ENCODE measurements around the gene SIL1.
A peak's percentile ranks its signal among the peaks of the same experiment; 100 is the strongest.

The SIL1 gene

GRCh38 chr5:139204196-139204595 lies 6.0 kb upstream of the SIL1 start:
- TF ChIP-seq EZH2phosphoT487 (IDR thresholded peaks at IDR 0.05; ENCODE audit: borderline replicate concordance, low read length) (no peak), CTCF (IDR thresholded peaks at IDR 0.05; ENCODE audit: low read depth, low read length, poor library complexity, severe bottlenecking) (no peak)
- H3K27ac ChIP-seq (ENCODE audit: low read depth, low read length): no peak overlapping the region
- H3K4me1 ChIP-seq (ENCODE audit: control insufficient read depth, low read length): no peaks in the 10 kb centered on the region
- no peak overlapping the region for H3K4me2 ChIP-seq (ENCODE audit: low read length)
- H3F3A ChIP-seq (ENCODE audit: control insufficient read depth, insufficient read depth): no peaks in the 10 kb centered on the region
- no peaks in the 10 kb centered on the region for H3K9me2 ChIP-seq (replicated peaks; ENCODE audit: control insufficient read depth, low read length)
- no peak overlapping the region for H3K4me3 ChIP-seq (ENCODE audit: low read length)
- no peaks in the 10 kb centered on the region for H3K36me3 ChIP-seq (ENCODE audit: control insufficient read depth, low read length)
- no peaks in the 10 kb centered on the region for H3K27me3 ChIP-seq (ENCODE audit: control insufficient read depth, low read length)
- no peaks in the 10 kb centered on the region for H3K9me3 ChIP-seq (ENCODE audit: control insufficient read depth, insufficient read depth, low read length)
- no peaks in the 10 kb centered on the region for H4K20me1 ChIP-seq (ENCODE audit: control insufficient read depth, insufficient read depth, low read depth, low read length)
- H3K79me2 ChIP-seq (ENCODE audit: control insufficient read depth, low read length): no peaks in the 10 kb centered on the region

- Histone ChIP-seq H3K4me2 (ENCODE audit: low read length) (no peak overlapping the region), H3F3A (ENCODE audit: control insufficient read depth, insufficient read depth) (0 out of 2 replicates have a peak, but pooled peaks cover 3% of the 10 kb centered on the region), H3K4me1 (ENCODE audit: control insufficient read depth, low read length) (peaks cover 21% of the 10 kb centered on the region), H4K20me1 (ENCODE audit: control insufficient read depth, insufficient read depth, low read depth, low read length) (no peaks in the 10 kb centered on the region), H3K27ac (ENCODE audit: low read depth, low read length) (no peak overlapping the region), H3K4me3 (ENCODE audit: low read length) (no peak overlapping the region), H3K36me3 (ENCODE audit: control insufficient read depth, low read length) (no peaks in the 10 kb centered on the region), H3K79me2 (ENCODE audit: control insufficient read depth, low read length) (peaks cover 23% of the 10 kb centered on the region), H3K9me3 (ENCODE audit: control insufficient read depth, insufficient read depth, low read length) (no peaks in the 10 kb centered on the region), H3K9me2 (replicated peaks; ENCODE audit: control insufficient read depth, low read length) (no peaks in the 10 kb centered on the region), H3K27me3 (ENCODE audit: control insufficient read depth, low read length) (no peaks in the 10 kb centered on the region)
- TF ChIP-seq EZH2phosphoT487 (IDR thresholded peaks at IDR 0.05; ENCODE audit: borderline replicate concordance, low read length) (no peak), CTCF (IDR thresholded peaks at IDR 0.05; ENCODE audit: low read depth, low read length, poor library complexity, severe bottlenecking) (no peak)
Measured at GRCh38 chr5:139199321-139199720, 1.2 kb upstream of the SIL1 start.

- Histone ChIP-seq H3K27ac (ENCODE audit: low read depth, low read length) (no peak overlapping the region), H3K4me3 (ENCODE audit: low read length) (no peak overlapping the region)
Measured at GRCh38 chr5:139196296-139196956, 1.7 kb downstream of the SIL1 start.

More at GRCh38 chr5:139196296-139196956, 1.7 kb downstream of the SIL1 start:
- Histone ChIP-seq H3K9me3 (ENCODE audit: control insufficient read depth, insufficient read depth, low read length) (no peaks in the 10 kb centered on the region), H3K79me2 (ENCODE audit: control insufficient read depth, low read length) (peaks cover 25% of the 10 kb centered on the region), H3K9me2 (replicated peaks; ENCODE audit: control insufficient read depth, low read length) (no peaks in the 10 kb centered on the region), H3F3A (ENCODE audit: control insufficient read depth, insufficient read depth) (0 out of 2 replicates have a peak, but pooled peaks cover 3% of the 10 kb centered on the region), H4K20me1 (ENCODE audit: control insufficient read depth, insufficient read depth, low read depth, low read length) (no peaks in the 10 kb centered on the region), H3K27me3 (ENCODE audit: control insufficient read depth, low read length) (no peaks in the 10 kb centered on the region), H3K4me1 (ENCODE audit: control insufficient read depth, low read length) (peaks cover 21% of the 10 kb centered on the region), H3K36me3 (ENCODE audit: control insufficient read depth, low read length) (no peaks in the 10 kb centered on the region), H3K4me2 (ENCODE audit: low read length) (peak overlapping the region; percentile 91; the same call in 1 of the 2 replicates)
- TF ChIP-seq EZH2phosphoT487 (IDR thresholded peaks at IDR 0.05; ENCODE audit: borderline replicate concordance, low read length) (no peak), CTCF (IDR thresholded peaks at IDR 0.05; ENCODE audit: low read depth, low read length, poor library complexity, severe bottlenecking) (no peak)
